Chondrocyte (in vitro differentiated cells): ENCODE data around the gene MTERF1. TPM values are rescaled to one million over a fixed set of nuclear protein-coding genes. Genes with fewer than 3 reads are reported as not detected.

Experiments
- DNase-seq: peaks from one replicate; pipeline ENCODE4 v3.0.0; 2021; ENCODE audit warnings: mixed read lengths, low spot score
- H3K27ac Mint-ChIP-seq: one replicate; pipeline ENCODE4 v1.8.0; 2021; ENCODE audit warnings: mild to moderate bottlenecking, moderate library complexity, mixed read lengths; ENCODE audit not compliant: unreplicated experiment
- H3K27me3 Mint-ChIP-seq: 2 replicates; pipeline ENCODE4 v1.8.0; 2021; ENCODE audit warnings: low read depth, mixed read lengths
- H3K36me3 Mint-ChIP-seq: 2 replicates; pipeline ENCODE4 v1.8.0; 2021; ENCODE audit warnings: low read depth, mixed read lengths
- H3K4me1 Mint-ChIP-seq: 2 replicates; pipeline ENCODE4 v1.8.0; 2021; ENCODE audit warnings: low read depth, mild to moderate bottlenecking, mixed read lengths
- H3K4me3 Mint-ChIP-seq: one replicate; pipeline ENCODE4 v1.8.0; 2021; ENCODE audit warnings: mild to moderate bottlenecking, moderate library complexity, mixed read lengths; ENCODE audit not compliant: unreplicated experiment
- H3K9me3 Mint-ChIP-seq: 2 replicates; pipeline ENCODE4 v1.8.0; 2021; ENCODE audit warnings: low read depth, mixed read lengths
- CTCF ChIP-seq: fragments of 200-600 bp; sonication (generic); IDR thresholded peaks from 2 replicates; pipeline ENCODE4 v1.5.0; 2021; ENCODE audit warnings: antibody characterized with exemption, mild to moderate bottlenecking, moderate library complexity
- total RNA-seq: library from RNA; stranded (reverse); gene quantifications from 3 replicates; pipeline ENCODE4 v1.2.1, GENCODE V29; 2021

The MTERF1 gene
- total RNA-seq, 1 donor from 2014 or later, result 7.7 TPM

GRCh38 chr7:91850455-91850854, 30.0 kb downstream of the MTERF1 start:
- Mint-ChIP-seq H3K27ac (no peak overlapping the region), H3K4me3 (no peak overlapping the region)
- no peak for TF ChIP-seq CTCF

GRCh38 chr7:91847876-91848588, 32.5 kb downstream of the MTERF1 start:
- Mint-ChIP-seq H3K9me3 (peaks cover 11% of the 10 kb centered on the region), H3K27me3 (no peaks in the 10 kb centered on the region), H3K27ac (no peak overlapping the region), H3K4me1 (peaks cover 17% of the 10 kb centered on the region), H3K4me3 (no peak overlapping the region), H3K36me3 (peaks cover 7% of the 10 kb centered on the region)
- no peak for TF ChIP-seq CTCF
- no peak for DNase-seq

More at GRCh38 chr7:91850455-91850854, 30.0 kb downstream of the MTERF1 start:
- Mint-ChIP-seq H3K4me1 (peaks cover 17% of the 10 kb centered on the region), H3K27me3 (no peaks in the 10 kb centered on the region), H3K36me3 (peaks cover 7% of the 10 kb centered on the region), H3K9me3 (peaks cover 24% of the 10 kb centered on the region)
- DNase-seq, result no peak

- H3K4me3 Mint-ChIP-seq, result no peak overlapping the region
- no peak overlapping the region for H3K27ac Mint-ChIP-seq
- no peak for DNase-seq
- H3K9me3 Mint-ChIP-seq, result peaks cover 4% of the 10 kb centered on the region
- peaks cover 17% of the 10 kb centered on the region for H3K4me1 Mint-ChIP-seq
- no peaks in the 10 kb centered on the region for H3K27me3 Mint-ChIP-seq
- H3K36me3 Mint-ChIP-seq, result peaks cover 3% of the 10 kb centered on the region
- TF ChIP-seq CTCF, result no peak
Observed at GRCh38 chr7:91847231-91847630, 33.3 kb downstream of the MTERF1 start.

GRCh38 chr7:91846436-91846835, 34.1 kb downstream of the MTERF1 start:
- Mint-ChIP-seq H3K4me3 (no peak overlapping the region), H3K27me3 (no peaks in the 10 kb centered on the region), H3K27ac (no peak overlapping the region), H3K4me1 (peaks cover 17% of the 10 kb centered on the region), H3K9me3 (peaks cover 8% of the 10 kb centered on the region), H3K36me3 (peaks cover 4% of the 10 kb centered on the region)
- no peak for DNase-seq
- no peak for TF ChIP-seq CTCF

GRCh38 chr7:91843831-91844230, 36.7 kb downstream of the MTERF1 start:
- peaks cover 12% of the 10 kb centered on the region for H3K4me1 Mint-ChIP-seq
- H3K27me3 Mint-ChIP-seq, result no peaks in the 10 kb centered on the region
- peaks cover 12% of the 10 kb centered on the region for H3K9me3 Mint-ChIP-seq
- DNase-seq, result no peak
- peaks cover 7% of the 10 kb centered on the region for H3K36me3 Mint-ChIP-seq
- H3K27ac Mint-ChIP-seq, result no peak overlapping the region
- no peak for TF ChIP-seq CTCF
- H3K4me3 Mint-ChIP-seq, result no peak overlapping the region
